Measurements from ENCODE around the gene FBXO7.

The FBXO7 gene

DNA sequence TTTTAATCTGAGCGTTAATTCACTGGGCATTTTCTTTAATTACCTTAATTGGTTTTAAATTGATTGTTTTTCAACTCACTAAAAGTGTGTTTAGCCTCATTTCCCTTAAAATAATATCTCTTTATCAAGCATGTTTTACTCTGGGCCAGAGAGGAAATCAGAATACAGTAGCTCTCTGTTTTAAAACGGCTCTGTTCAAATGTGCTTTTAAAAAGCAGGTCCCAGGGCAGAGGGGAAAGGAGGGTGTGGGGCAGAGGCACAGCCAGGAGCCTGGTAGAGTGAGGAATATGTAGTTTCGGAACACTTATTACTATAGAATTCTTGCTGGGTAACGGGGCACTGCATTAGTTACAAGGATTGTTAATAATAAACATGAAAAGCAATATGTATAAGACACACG lies 47.6 kb downstream of the FBXO7 start:
- Histone ChIP-seq H3K9me3 (no peaks in the 10 kb centered on the region), H3K27me3 (no peaks in the 10 kb centered on the region), H3K4me1 (ENCODE audit: control insufficient read depth in 1 of 2, insufficient read depth in 1 of 2, low read depth in 1 of 2, low read length in 1 of 2) (no peaks in the 10 kb centered on the region), H3K4me3 (ENCODE audit: low read depth in 1 of 2, low read length in 1 of 2) (no peak overlapping the region), H3K36me3 (no peaks in the 10 kb centered on the region), H3K27ac (no peak overlapping the region)
- TF ChIP-seq, protein P1, sequence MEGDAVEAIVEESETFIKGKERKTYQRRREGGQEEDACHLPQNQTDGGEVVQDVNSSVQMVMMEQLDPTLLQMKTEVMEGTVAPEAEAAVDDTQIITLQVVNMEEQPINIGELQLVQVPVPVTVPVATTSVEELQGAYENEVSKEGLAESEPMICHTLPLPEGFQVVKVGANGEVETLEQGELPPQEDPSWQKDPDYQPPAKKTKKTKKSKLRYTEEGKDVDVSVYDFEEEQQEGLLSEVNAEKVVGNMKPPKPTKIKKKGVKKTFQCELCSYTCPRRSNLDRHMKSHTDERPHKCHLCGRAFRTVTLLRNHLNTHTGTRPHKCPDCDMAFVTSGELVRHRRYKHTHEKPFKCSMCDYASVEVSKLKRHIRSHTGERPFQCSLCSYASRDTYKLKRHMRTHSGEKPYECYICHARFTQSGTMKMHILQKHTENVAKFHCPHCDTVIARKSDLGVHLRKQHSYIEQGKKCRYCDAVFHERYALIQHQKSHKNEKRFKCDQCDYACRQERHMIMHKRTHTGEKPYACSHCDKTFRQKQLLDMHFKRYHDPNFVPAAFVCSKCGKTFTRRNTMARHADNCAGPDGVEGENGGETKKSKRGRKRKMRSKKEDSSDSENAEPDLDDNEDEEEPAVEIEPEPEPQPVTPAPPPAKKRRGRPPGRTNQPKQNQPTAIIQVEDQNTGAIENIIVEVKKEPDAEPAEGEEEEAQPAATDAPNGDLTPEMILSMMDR (IDR thresholded peaks at IDR 0.05) = no peak

DNA sequence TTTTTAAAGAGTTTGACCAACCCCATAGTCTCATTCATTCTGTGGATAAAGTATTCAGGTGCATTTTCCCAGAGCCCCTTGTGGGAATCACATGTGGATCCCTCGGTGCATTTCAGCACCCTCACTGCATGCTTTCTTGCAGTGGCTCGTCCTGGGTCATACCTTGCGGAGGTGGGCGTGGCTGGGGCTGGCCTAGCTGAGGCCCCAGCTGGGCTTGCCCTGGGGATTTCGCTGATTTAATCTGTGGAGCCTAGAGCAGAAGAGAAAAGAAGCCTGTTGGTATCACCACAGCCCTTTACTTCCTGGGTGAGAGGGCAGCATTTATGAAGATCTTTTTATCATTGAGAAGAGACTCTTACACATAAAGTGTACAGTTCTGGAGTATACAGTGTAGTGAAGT lies 53.1 kb downstream of the FBXO7 start:
- TF ChIP-seq, protein P1 (IDR thresholded peaks at IDR 0.05) = no peak
- no peaks in the 10 kb centered on the region for H3K36me3 ChIP-seq
- no peaks in the 10 kb centered on the region for H3K4me1 ChIP-seq (ENCODE audit: control insufficient read depth in 1 of 2, insufficient read depth in 1 of 2, low read depth in 1 of 2, low read length in 1 of 2)
- no peak overlapping the region for H3K27ac ChIP-seq
- H3K4me3 ChIP-seq (ENCODE audit: low read depth in 1 of 2, low read length in 1 of 2) = no peak overlapping the region
- no peaks in the 10 kb centered on the region for H3K9me3 ChIP-seq
- no peaks in the 10 kb centered on the region for H3K27me3 ChIP-seq

DNA sequence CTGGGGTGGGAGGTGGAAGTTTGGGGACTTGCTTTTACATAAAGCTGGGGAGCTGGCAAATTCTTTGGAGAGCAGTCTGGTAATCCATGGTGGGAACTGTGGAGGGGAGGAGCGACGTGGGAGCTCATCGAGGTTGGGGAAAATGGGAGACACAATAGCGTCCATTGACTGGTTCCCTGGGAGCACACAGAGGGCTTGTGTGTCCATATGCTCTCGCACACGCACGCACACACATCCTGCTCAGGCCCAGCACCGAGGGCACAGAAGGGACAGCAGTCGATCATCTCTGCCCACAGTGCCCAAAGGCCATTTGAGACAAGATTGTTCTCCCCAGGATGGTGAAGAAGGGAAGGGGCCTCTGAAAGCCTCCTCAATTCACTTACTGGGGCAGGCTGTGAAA lies 53.7 kb downstream of the FBXO7 start:
- no peak overlapping the region for H3K27ac ChIP-seq
- TF ChIP-seq, protein P1 (IDR thresholded peaks at IDR 0.05) = no peak
- H3K4me1 ChIP-seq (ENCODE audit: control insufficient read depth in 1 of 2, insufficient read depth in 1 of 2, low read depth in 1 of 2, low read length in 1 of 2) = no peaks in the 10 kb centered on the region
- no peaks in the 10 kb centered on the region for H3K9me3 ChIP-seq
- no peak overlapping the region for H3K4me3 ChIP-seq (ENCODE audit: low read depth in 1 of 2, low read length in 1 of 2)
- H3K27me3 ChIP-seq = no peaks in the 10 kb centered on the region
- no peaks in the 10 kb centered on the region for H3K36me3 ChIP-seq

DNA sequence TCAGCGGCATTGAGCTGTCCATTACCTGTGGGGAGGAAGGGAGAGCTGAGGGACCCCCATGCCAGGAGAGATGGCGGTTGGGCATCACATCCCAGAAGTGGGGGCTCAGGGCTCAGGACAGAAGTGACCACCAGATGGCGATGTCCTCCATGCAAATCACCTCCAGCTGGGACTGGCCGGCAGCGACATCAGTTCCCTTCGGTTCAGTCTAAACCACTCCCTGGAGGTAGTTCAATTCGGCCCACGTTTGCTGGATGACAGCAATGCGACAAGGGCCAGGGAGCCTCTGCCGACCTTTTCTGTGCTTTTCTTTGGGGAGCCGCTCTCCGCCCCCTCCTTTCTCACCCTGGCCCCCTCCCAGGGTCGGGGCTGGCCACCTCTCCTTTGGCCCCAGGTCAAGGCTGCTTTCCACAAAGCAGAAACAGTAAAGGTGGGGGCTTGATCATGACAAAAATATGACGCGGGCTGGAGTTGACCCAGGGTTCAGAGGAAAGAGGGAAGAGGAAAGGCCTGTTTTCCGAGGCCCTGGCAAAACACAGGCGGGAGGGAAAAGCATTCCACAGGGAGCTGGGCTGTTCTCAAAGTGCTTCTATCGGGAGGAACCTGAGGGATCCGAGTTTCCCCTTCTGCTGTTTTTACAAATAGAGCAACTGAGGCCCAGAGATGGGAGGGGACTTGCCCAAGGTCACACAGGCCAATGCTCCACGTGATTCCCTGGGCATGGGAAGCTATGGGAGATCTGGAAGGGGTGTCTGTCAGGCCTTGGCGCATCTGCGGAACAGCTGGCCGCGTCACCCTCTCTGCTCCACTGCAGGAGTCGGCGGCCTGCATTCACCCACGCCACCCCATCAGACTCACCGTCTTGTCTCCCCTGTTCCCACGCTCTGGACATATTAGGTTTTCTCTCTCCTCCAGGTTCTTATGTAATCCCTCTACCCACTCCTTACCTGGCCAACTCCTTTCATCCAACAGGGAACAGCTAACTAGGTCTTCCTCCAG lies 54.7 kb downstream of the FBXO7 start:
- Histone ChIP-seq H3K9me3 (no peaks in the 10 kb centered on the region), H3K27ac (no peak overlapping the region), H3K4me1 (ENCODE audit: control insufficient read depth in 1 of 2, insufficient read depth in 1 of 2, low read depth in 1 of 2, low read length in 1 of 2) (no peaks in the 10 kb centered on the region), H3K4me3 (ENCODE audit: low read depth in 1 of 2, low read length in 1 of 2) (no peak overlapping the region), H3K36me3 (no peaks in the 10 kb centered on the region), H3K27me3 (no peaks in the 10 kb centered on the region)
- TF ChIP-seq, protein P1 (IDR thresholded peaks at IDR 0.05) = peak; percentile 24

DNA sequence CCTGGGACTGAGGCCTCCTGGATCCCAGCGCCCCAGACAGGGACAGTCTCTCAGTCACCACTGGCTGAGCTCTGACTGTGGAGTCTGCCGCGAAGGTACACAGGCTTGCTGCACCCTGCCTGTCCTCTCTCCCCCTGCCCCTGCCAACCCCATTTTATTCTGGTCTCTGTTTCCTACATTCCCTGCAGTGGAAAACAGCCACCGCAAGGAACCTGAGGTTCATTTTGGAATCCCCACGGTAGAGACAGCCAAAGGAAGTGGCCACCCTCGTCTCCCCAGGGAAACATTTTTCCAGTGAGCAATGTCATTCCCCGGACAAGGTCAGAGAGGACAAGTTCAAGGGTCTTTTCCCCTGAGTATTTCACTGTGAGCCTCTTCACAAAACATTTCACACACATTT lies 56.6 kb downstream of the FBXO7 start:
- no peak overlapping the region for H3K27ac ChIP-seq
- H3K36me3 ChIP-seq = no peaks in the 10 kb centered on the region
- no peaks in the 10 kb centered on the region for H3K9me3 ChIP-seq
- no peaks in the 10 kb centered on the region for H3K27me3 ChIP-seq
- TF ChIP-seq, protein P1 (IDR thresholded peaks at IDR 0.05) = no peak
- H3K4me1 ChIP-seq (ENCODE audit: control insufficient read depth in 1 of 2, insufficient read depth in 1 of 2, low read depth in 1 of 2, low read length in 1 of 2) = no peaks in the 10 kb centered on the region
- no peak overlapping the region for H3K4me3 ChIP-seq (ENCODE audit: low read depth in 1 of 2, low read length in 1 of 2)
